NCI-H460 (cell line): ENCODE results near the gene HOXC11. TPM values are rescaled to one million over a fixed set of nuclear protein-coding genes. Genes with fewer than 3 reads are reported as not detected.

ENCODE experiments used
- DNase-seq: peaks from one replicate; pipeline ENCODE4 v3.0.0-alpha.2; 2016; ENCODE audit warnings: low read depth; ENCODE audit errors: extremely low read depth
- total RNA-seq: library from RNA; depleted of rRNA; stranded (reverse); fragments of >200 nt; shearing (Covaris generic); gene quantifications from 2 replicates; pipeline ENCODE4 v1.2.3, GENCODE V29; 2014

Gene HOXC11
- total RNA-seq, 1 experiment from 2014 or later = 0.42 TPM

DNA sequence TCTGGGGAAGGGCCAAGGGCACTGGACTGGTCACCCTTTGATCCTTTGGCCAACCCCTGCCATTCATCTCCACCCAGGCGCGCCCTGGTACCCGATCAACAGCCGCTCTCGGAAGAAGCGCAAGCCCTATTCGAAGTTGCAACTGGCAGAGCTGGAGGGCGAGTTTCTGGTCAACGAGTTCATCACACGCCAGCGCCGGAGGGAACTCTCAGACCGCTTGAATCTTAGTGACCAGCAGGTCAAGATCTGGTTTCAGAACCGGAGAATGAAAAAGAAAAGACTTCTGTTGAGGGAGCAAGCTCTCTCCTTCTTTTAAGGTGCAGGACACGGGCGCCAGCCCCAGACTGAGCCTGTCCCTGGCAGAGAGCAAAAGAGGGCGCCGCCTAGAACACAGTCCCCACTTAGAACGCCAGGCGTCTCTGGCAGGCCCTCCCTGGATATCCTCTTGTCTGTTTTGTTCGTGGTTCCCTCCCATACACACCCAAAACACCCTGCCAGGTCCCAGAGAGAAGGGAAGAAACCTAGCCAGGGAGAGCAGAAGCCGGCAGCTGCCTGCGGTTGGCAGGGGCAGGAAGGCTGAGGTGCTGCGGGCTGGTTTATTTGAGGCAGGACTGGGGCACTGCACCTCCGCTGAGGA is 16.6 kb upstream of the HOXC11 start:
- DNase-seq = no peak

DNA sequence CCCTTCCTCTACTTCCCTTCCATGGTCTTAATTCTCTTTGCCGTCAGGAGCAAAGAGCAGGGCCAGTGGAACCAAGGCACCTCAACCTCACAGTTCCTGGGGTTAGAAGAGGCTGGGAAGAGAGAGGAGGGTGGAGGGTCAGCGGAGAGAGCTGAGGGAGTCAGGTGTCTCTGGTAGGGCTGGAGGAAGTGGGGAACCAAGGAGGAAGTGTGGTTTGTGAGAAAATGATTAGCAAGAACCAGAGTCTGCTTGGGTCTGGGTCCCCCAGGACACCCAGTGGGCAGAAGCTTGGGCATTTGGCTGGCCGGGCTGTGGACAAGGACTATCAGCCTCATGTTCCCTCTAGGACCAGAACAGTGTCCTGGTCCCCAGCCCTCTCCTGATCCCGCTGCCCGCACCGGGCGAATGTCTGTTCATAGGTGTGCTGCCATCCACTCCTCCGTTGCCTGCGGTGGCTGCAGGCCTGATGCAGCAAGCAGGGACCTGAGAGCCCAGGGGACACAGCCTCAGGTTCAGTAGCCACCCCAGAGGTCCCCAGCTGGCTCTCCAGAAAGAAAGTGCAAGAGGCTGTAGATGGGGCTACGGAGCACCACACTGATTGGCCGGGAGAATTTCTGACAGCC is 15.9 kb upstream of the HOXC11 start:
- DNase-seq = no peak

DNA sequence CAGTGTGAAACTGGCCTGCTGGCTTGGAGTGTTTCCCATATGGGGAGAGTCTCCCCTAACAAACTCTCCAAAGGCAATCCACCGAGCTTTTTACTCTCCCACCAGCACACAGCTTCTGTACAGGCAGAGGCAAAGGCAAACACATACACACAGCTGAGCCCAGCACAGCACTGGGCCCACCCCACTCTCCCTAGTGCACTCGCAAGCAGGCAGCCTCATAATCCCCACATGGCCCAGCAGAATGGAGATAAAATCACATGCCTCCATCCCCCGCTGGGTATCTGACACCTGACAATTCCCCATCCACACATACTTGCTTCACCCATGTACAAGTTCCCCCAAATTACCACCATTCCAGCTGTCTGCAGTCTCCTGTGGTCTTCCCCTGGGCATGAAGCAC is 14.8 kb upstream of the HOXC11 start:
- DNase-seq = no peak

DNA sequence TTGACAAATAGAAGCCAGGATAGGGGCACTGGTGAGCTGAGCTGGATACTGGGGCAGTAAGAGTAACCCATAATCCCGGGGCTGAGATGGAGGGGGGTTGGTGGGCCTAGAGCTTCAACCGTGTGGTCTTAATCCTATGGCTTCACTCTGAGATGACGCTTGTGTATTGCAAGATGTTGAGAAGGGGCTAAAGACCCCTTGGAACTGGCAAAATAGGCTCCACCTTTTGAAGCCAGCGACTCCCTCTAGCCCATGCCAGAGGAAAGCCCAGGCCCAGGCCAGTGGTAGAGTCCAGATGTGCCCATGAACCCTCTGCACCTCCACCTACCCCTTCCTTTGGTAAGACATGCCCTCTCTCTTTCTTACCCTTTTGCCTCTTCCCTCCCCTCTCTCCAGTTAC is 13.6 kb upstream of the HOXC11 start:
- DNase-seq = no peak

DNA sequence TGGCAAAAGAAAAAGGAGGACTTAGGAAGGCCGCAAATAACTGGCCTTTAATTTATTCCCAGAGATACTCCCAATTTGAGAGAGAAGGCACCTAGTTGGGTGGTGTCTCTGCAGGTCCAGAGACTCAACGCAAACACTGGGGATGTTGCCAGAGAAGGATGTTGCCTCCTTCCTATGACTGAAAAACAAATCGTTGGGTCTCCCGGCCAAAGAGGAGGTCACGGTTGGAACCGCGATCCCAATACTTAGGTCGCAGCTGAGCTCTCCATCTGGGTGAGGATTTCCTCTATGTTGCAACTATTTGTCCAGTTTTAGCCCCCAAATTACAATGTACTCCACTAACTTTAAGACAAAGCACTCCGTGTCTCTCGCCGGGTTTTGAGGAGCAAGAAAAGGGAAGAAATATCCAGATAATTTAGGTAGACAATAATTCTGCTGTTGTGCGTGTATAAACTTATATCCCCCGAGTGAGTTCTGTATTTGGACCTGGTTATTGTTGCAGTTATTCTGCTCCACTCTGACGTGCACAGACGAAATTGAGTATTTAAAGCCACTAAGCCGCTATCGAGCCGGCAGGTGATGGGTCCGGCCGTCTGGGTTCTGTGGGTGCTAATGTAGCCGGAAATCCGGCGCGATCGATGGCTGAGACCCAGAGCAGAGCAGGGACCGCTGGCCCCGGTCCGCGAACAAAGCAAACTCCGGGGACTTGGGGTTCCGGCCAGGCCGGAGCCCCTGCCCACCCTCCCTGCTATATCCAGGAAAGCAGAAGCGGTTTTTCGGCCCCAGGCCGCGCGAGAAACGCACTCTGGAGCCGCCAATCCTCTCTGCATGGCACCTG is 12.5 kb upstream of the HOXC11 start:
- no peak for DNase-seq

DNA sequence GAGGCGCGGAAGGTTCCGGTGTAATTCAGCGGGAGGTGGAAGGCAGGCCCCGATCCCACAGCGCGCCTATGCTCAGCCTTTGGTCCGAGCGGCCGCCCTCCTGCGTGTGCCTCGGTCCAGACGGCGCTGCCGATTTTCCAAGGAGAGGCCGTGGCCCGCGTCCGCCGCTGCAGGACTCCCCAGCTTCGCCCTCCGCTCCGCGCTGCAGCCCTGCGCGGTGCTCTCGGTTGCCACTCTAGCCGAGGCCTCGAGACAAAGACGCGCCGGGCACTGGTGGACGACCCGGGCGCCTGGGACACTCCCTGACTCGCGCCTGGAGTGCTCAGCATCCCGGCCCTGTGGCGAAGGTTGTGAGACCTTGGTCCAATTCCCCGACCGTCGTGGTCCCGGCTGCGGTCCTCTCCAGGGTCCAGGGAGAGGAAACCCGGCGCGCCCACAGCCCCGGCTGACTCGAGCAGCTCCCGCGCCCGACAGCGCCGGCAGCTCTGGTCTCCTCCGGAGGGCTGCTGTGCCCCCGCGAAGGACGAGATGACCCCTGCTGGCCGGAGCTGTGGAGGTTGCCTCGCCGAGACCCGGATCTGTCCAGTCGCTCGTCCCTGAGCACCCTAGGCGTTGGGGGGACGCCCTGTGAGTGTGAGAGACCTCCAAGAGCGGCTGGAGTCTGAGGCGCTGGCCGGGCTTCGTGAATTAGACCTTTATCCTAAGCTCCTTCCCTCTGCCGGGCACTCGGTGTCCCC is 11.7 kb upstream of the HOXC11 start:
- DNase-seq = no peak

DNA sequence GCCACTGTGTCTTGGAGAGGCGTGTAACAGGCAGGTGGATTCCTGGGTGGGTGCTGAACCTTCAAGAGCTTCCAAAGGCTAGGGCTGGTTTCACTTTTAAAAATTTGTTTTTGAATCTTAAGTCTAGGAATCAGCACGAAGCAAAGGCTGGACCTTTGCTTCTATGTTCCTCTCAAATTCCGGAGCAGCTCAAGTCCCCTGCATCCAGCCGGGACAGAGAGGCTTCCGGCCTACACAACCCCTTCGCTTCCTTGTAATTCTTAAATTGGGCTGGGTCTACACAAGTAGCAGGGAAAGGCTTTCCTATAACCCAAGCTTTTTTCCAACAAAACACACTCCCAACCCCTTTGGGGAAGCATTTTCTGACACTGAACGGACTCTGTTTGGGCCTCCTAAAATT is 9.9 kb upstream of the HOXC11 start:
- DNase-seq = no peak

DNA sequence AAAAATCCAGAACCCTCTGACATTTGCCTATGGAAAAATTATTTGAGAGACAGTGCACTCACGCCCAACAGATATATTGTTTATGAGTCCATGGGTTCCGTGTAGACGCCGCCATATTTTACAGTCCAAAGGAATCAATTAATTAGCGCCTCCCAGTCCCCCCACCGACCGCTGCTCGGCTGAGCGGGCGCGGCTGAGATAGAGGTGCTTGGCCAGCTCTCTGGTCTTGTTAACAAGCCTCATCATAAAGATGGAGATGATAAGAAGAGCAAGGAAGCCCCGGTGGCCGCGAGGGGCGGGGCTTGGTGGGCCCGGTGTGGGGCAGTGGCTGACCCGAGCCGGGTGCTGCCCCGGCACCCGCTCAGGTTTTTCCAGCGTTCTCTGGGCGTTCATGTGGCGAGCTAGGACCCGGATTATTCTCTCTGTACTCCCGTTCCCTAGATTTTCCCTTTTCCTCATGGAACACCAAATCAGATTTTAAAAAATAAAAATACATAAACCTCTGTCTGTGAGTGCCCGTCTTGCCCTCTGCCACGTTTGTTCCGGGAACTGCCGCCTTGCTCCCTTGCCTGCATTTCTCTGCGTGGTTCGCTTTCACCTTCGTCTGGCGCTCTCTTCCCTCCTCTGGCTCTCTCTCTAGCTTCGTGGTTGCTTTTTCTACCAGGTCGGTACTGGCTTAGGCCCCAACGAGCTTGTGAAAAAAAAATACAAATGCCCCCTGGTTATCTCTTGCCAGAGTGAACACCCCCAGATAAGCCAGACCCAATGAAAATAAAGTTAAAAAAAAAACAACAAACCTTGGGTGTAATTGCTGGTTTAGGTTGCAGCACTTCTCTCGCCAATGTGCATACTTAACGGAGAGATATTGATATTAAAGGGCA is 9.3 kb upstream of the HOXC11 start:
- DNase-seq = no peak

DNA sequence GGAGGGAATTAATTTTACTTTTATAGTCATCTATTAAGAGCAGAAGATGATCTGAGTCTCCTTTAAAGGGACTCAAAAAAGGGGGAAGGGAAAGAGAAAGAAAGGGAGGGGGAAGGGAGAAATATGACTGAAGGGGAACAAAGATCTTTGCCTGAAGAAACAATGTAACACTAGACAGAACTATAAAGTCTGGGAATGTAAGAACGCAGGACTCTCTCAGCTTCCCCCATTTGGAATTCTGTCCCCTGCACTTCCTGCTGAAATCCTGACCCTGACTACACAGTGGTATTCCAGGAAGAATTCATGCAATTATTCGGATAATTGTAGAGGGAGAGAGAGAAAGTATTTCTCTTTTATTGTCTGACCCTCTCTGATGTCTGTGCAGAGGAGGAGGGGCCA is 8.6 kb upstream of the HOXC11 start:
- no peak for DNase-seq

DNA sequence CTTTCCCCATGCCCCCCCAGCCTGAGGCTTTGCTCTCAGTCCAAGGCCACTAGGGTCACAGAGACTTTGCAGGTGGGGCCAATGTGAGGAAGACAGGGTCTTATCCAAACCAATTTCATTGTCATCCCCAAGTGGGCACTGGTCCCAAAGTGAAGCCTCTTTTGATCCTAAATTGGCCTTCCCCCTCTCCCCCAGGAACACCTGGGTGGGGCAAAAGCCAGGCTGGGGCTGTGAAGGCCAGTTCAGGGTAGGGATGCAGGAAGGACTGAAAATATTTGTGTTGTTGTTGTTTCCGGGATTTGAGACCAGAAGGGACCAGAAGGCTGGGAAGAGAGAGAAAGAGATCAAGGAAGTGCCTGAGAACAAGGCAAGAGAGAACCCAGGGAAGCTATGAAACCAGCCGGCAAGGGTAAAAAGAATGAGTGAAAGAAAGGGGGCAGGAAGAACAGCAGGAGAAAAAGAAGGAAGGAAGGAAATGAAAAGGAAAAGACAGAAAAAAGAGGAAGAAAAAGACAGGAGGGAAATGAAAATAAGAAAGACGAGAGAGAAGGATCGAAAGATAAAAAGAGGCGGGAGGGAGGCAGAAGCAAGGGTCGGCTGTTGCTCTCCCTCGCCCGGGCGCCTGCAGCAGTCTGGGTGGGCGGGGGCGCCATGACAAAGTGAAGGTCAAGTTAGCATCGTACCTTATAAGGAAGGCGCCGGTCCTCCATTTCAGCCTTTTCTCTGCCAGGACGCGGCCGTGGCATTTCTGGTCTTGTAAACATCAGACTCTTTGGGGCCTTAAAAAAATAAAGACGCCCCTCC is 7.4 kb upstream of the HOXC11 start:
- no peak for DNase-seq

DNA sequence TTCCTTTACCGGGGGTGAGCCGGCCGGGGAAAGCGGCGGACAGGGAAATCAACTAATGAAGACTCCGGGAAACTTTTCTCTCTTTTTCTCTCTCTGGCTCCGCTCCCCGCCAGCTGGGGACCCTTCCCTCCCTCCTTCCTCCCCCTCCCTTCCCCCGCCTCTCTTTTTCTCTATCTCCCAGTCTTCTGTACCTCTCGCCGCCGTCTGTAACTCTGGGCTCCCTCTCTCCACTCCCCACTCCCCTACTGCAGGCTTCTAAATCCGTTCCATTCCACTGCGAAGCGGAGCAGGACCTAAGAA is 6.9 kb upstream of the HOXC11 start:
- DNase-seq = no peak

DNA sequence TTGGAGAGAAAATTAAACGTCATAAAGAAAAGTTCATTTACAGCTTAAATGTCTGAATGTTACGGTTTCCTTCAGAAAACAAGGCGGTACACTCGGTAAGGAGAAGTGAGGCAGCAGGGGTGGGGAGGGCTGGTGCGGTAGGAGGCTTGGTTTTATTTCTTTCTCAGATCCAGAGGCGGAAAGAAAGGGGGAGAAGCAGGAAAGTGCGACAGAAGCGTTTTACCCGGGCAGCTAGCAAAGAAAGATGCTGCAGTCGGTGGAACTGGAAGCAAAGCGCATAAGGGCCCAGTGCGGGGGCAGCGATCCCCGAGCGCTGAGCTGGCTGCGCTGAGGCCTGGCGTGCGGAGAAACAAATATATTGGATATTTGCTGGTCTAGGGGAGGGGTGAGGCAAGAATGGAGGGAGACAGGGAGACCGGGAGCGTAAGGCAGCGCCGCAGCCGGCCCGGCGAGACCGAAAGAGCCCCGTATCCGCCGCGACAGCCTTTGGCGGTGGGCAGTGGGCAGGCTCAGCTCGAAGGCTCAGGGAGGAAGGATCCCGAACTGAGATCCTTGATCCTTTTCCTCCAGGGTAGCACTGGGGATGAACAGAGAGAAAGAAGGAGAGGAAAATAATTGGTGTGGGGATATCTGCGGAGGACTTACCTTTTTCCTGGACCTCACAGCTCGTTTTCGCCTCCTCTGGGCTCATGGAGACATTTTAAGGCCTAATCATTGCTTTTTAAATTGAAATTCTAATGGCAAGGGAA is 6.4 kb upstream of the HOXC11 start:
- no peak for DNase-seq

DNA sequence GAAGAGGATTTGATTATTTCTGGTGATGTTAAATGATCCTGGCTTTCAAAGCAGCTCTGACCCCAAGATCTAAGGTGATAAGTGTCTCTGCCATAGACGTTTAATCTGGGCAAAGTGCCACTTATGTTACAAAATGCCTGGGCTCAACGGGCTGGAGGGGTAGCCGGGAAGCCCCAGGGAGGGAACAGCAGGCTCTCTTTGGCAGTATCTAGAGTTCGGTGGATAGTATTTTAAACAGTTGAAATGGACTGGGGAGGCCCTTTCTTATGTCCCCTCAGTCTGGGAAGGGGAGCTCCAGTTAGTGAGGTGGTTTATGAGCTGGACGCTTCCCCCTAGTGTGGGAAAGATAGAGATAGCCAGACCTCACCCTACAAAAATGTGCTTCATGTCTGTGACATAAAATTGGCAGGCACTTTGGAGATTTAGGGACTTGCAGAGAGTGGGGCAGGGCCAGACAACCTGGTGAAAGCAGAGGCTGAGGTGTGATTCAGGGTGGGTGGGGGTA is 5.5 kb upstream of the HOXC11 start:
- no peak for DNase-seq

DNA sequence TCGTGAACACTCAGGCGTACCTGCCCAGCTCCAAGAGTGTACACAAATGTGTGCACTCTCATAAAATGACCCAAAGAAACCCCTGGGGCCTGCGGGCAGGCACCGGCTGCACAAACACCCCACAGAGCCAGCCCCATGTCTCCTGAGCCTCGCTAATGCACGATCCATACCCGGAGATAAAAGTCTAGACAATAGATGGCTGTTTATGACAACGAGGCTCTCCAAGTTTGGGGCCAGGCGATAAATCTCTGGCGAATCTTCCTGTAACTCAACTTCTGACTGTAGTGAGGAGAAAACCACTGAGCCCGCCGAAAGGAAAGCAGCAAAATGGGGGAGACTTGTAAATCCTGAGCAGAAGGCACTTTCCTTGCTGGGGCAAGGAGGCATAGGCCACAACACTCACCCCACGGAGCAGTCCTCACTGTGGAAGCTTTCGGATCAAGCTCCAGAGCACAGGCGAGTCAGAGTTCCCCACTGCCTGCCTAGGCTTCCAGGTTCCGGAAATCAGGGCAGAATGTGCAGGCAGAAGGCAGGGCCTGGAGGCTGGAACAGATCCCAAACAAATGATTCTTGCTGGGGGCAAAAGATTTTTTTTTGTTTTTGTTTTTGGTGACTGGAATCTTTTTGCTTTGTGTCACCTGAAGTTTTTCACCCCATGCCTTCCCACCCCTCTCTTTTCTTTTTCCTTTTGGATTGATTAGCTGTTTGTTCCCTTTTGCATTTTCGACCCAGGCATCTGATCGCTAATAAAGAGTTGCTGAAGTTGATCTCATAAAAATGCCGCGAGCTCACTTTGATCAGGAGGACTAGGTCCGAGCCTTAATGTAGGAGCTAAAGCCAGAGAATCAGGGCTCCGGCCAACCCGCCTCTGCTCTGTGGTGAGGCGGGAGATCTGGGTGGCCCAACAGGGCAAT is 4.5 kb upstream of the HOXC11 start:
- DNase-seq = no peak

DNA sequence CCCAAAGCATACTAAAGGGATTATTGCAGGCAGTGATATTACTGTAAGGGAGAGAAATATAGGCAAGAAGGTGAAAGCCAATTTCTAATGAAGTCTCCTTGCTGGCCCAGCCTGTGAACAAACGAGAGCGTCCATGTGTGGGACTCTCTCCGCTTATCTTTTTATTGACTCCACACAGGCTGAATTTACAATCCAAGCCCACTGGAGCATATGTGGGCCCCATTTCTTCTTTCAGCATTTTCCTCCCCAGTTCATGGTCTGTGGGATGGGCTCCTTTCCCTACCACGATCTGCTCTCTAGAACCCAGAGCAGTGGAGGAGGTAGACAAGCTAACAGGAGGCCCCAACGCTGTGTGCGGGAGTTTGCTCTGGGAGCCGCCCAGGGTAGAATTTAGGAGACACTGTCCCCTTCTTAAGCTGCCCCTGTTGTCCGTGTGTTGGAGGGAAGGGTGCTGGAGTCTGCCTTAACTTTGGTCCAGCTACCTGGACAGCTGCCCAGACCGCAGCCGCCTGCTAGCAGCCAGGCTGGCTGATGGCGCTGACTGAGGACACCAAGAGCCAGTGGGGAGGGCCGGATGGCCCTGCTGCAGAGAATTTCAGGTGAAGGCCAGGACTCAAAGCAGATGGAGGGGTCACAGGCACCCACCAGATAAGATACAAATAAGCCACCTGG is 3.2 kb upstream of the HOXC11 start:
- DNase-seq = no peak

DNA sequence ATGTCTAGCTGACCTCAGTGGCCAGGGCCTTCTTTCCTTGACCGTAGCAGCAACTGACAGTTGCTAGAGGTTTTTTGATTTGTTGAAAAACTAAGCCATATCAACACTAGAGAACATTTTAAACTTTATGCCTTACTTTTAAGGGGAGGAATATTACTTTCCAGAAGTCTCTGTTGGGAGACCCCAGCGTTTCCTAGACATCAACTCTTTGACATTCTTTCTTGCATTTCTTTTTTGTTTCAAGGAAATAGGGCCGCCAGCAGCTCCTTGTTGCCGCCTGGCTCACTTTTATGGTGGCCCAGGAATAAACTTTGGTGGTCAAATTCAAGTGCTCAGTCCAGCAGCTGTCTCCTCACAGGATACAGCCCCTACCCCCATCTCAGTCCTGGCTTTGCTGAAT is 2.5 kb upstream of the HOXC11 start:
- no peak for DNase-seq

DNA sequence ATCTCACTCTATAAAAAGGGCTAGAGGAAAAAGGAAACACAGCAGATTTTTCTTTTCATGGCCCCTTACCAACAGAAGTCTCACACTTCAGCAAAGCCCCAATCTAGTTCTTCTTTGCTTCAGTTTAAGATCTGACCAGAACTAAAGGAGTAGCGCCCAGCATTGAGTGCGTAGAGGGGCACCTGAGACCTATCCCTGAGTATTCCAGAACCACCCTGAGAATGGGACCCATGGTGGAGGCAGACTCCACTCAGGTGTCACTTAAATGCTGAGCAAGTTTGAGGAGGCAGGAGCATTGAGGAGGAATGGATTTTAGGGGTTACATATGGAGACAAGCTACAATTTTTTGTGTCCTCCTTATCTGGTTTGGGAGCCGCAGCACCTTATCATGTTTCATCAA is 1.8 kb upstream of the HOXC11 start:
- no peak for DNase-seq
